ENCODE measurements around the gene GLIS1. TPM values are rescaled to one million over a fixed set of nuclear protein-coding genes. Genes with fewer than 3 reads are reported as not detected.

GLIS1 gene
- total and polyA plus RNA-seq, 2 donors (not counting 3 experiments of a cell fraction or from before 2014, with no cell fraction given) = not detected

DNA sequence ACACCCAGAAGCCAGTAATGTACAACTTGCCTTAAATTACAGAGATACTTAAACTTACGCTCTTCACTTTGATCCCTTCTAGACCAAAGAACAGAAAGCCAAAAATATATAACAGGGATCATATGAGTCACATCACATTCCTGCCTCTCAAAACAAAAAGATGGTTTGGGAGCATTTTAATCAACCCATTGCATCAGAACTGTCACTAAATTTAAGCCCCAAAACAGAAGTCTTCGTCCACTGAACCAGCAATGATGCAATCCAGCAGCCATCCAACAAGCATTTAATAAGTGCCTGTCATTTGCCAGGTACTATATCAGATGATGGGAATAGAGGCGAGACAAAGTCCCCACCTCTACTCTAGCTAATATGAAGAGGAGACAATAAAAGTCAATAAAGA lies 42.7 kb upstream of the GLIS1 start:
- no TSS peak for BruUV-seq (replicated peaks)
- dilution Hi-C loops (cut with MboI; ENCODE audit: extremely low pct_ligation_motif_present, low sequenced_read_pairs) = no loop called here

More for the DNA sequence above, 42.7 kb upstream of the GLIS1 start:
- no peak overlapping the region for H2AFZ ChIP-seq (ENCODE audit: low read depth, low read length)
- no peaks in the 10 kb centered on the region for H3K9me3 ChIP-seq (replicated peaks; ENCODE audit: control insufficient read depth, insufficient read depth, low read length)
- H3K79me2 ChIP-seq (ENCODE audit: control insufficient read depth, insufficient read depth, low read length) = no peaks in the 10 kb centered on the region
- H3K36me3 ChIP-seq (ENCODE audit: control insufficient read depth in 2 of 2, extremely low read depth in 1 of 2, insufficient read depth in 2 of 2, low read length in 2 of 2) = peaks cover 0 to 6% of the 10 kb centered on the region in 2 experiments
- H3K27me3 ChIP-seq (ENCODE audit: control insufficient read depth in 2 of 2, insufficient read depth in 2 of 2, low read length in 2 of 2) = no peaks in the 10 kb centered on the region
- no peak overlapping the region for H3K27ac ChIP-seq (ENCODE audit: insufficient read depth, low read depth, low read length)
- TF ChIP-seq POLR2AphosphoS5 (IDR thresholded peaks at IDR 0.05; ENCODE audit: insufficient read depth, low read depth, low read length) (no peak), MYC (IDR thresholded peaks at IDR 0.05; ENCODE audit: low read depth, low read length) (no peak), GATA2 (IDR thresholded peaks at IDR 0.05; ENCODE audit: insufficient read depth, insufficient read length, low read depth, low read length) (no peak), EZH2 (IDR thresholded peaks at IDR 0.05; ENCODE audit: borderline replicate concordance, low read depth, low read length, severe bottlenecking) (no peak), JUN (IDR thresholded peaks at IDR 0.05; ENCODE audit: borderline replicate concordance, insufficient read depth, insufficient read length, low read depth) (no peak), FOS (IDR thresholded peaks at IDR 0.05; ENCODE audit: borderline replicate concordance, insufficient read depth, low read length) (no peak), POLR2A (IDR thresholded peaks at IDR 0.05; ENCODE audit: low read depth, low read length) (no peak)
- TF ChIP-seq, protein P1, sequence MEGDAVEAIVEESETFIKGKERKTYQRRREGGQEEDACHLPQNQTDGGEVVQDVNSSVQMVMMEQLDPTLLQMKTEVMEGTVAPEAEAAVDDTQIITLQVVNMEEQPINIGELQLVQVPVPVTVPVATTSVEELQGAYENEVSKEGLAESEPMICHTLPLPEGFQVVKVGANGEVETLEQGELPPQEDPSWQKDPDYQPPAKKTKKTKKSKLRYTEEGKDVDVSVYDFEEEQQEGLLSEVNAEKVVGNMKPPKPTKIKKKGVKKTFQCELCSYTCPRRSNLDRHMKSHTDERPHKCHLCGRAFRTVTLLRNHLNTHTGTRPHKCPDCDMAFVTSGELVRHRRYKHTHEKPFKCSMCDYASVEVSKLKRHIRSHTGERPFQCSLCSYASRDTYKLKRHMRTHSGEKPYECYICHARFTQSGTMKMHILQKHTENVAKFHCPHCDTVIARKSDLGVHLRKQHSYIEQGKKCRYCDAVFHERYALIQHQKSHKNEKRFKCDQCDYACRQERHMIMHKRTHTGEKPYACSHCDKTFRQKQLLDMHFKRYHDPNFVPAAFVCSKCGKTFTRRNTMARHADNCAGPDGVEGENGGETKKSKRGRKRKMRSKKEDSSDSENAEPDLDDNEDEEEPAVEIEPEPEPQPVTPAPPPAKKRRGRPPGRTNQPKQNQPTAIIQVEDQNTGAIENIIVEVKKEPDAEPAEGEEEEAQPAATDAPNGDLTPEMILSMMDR (IDR thresholded peaks at IDR 0.05; ENCODE audit: extremely low read depth in 1 of 2, insufficient read depth in 1 of 2, low read depth in 1 of 2, low read length in 2 of 2) = no peak
- TF ChIP-seq, protein P2, sequence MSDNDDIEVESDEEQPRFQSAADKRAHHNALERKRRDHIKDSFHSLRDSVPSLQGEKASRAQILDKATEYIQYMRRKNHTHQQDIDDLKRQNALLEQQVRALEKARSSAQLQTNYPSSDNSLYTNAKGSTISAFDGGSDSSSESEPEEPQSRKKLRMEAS (IDR thresholded peaks at IDR 0.05; ENCODE audit: insufficient read depth, insufficient read length) = no peak
- no peaks in the 10 kb centered on the region for H4K20me1 ChIP-seq (replicated peaks; ENCODE audit: control insufficient read depth, extremely low read depth, insufficient read depth, low read length)
- no peak overlapping the region for H3K9ac ChIP-seq (replicated peaks; ENCODE audit: extremely low read depth, insufficient read depth, low read length)
- no peak overlapping the region for H3K4me2 ChIP-seq (ENCODE audit: insufficient read depth, low read length)
- POLR2A ChIA-PET = no interaction called here
- no peaks in the 10 kb centered on the region for H3K9me1 ChIP-seq (replicated peaks; ENCODE audit: control insufficient read depth, extremely low read depth, insufficient read depth, low read length)
- CTCF ChIA-PET = no interaction called here
- intact Hi-C loops (cut with micrococcal nuclease) = no loop called here
- no peak for DNase-seq (ENCODE audit: low read depth, low spot score)
- H3K4me1 ChIP-seq (ENCODE audit: control insufficient read depth, extremely low read depth, insufficient read depth, low read length) = no peaks in the 10 kb centered on the region
- no peak for FAIRE-seq
- H3K4me3 ChIP-seq (replicated peaks in 1 of 3; ENCODE audit: insufficient read depth in 1 of 3, low read depth in 1 of 3, low read length in 3 of 3) = no peak overlapping the region
